ENCODE measurements around the gene GOLGA8T.
"Not testable (repeated sequence)": the region's sequence is repeated elsewhere in the genome, so short reads cannot be mapped to it uniquely, and the experiment has no call there.

The GOLGA8T gene

GRCh38 chr15:30191639-30192038, 56.8 kb downstream of the GOLGA8T start:
- not testable (repeated sequence) for DNase-seq

- not testable (repeated sequence) for DNase-seq
Measured at GRCh38 chr15:30192119-30192745, 57.4 kb downstream of the GOLGA8T start.

- not testable (repeated sequence) for DNase-seq
Measured at GRCh38 chr15:30192892-30193291, 58.0 kb downstream of the GOLGA8T start.

Data from CD4-positive, alpha-beta T cell treated with Interleukin-4 for 1 hour (primary cell).